ENCODE measurements around the gene STH.
A peak's percentile ranks its signal among the peaks of the same experiment; 100 is the strongest.
"Not testable (repeated sequence)": the region's sequence is repeated elsewhere in the genome, so short reads cannot be mapped to it uniquely, and the experiment has no call there.

The STH gene

GRCh38 chr17:46008591-46008990 lies 9.5 kb downstream of the STH start:
- no peak for DNase-seq

- DNase-seq: no peak
These were observed 10.9 kb downstream of the STH start for GRCh38 chr17:46009681-46010596.

- DNase-seq: no peak
These were observed 11.6 kb downstream of the STH start for GRCh38 chr17:46010597-46011186.

- DNase-seq: no peak
These were observed 12.9 kb downstream of the STH start for GRCh38 chr17:46011711-46012505.

GRCh38 chr17:46012506-46013079 lies 13.5 kb downstream of the STH start:
- no peak for DNase-seq

GRCh38 chr17:46013127-46013501 lies 14.1 kb downstream of the STH start:
- DNase-seq: no peak

GRCh38 chr17:46013502-46014165 lies 14.6 kb downstream of the STH start:
- no peak for DNase-seq

GRCh38 chr17:46019408-46019925 lies 20.4 kb downstream of the STH start:
- not testable (repeated sequence) for DNase-seq

GRCh38 chr17:46020023-46020761 lies 21.1 kb downstream of the STH start:
- peak; percentile 50 for DNase-seq

- no peak for DNase-seq
These were observed 21.9 kb downstream of the STH start for GRCh38 chr17:46020998-46021397.

- DNase-seq: not testable (repeated sequence)
These were observed 24.3 kb downstream of the STH start for GRCh38 chr17:46023366-46023765.

- DNase-seq: no peak
These were observed 24.8 kb downstream of the STH start for GRCh38 chr17:46023783-46024388.

GRCh38 chr17:46024590-46024989 lies 25.5 kb downstream of the STH start:
- DNase-seq: no peak

GRCh38 chr17:46025060-46025459 lies 26.0 kb downstream of the STH start:
- no peak for DNase-seq

- DNase-seq: no peak
These were observed 26.6 kb downstream of the STH start for GRCh38 chr17:46025510-46026165.

- no peak for DNase-seq
These were observed 27.4 kb downstream of the STH start for GRCh38 chr17:46026166-46027047.

GRCh38 chr17:46027048-46027975 lies 28.3 kb downstream of the STH start:
- DNase-seq: no peak

- no peak for DNase-seq
These were observed 28.9 kb downstream of the STH start for GRCh38 chr17:46027976-46028325.

- DNase-seq: no peak
These were observed 29.3 kb downstream of the STH start for GRCh38 chr17:46028374-46028773.

Measured in activated CD8-positive, alpha-beta memory T cell treated with anti-CD3 and anti-CD28 coated beads, Interleukin-2, amount 50 U/mL, for 4 hours (primary cell).